ENCODE measurements around the gene KRT73. TPM values are rescaled to one million over a fixed set of nuclear protein-coding genes. Genes with fewer than 3 reads are reported as not detected.
A peak's percentile ranks its signal among the peaks of the same experiment; 100 is the strongest.

Gene KRT73
- total RNA-seq, 1 donor from 2014 or later: not detected

DNA sequence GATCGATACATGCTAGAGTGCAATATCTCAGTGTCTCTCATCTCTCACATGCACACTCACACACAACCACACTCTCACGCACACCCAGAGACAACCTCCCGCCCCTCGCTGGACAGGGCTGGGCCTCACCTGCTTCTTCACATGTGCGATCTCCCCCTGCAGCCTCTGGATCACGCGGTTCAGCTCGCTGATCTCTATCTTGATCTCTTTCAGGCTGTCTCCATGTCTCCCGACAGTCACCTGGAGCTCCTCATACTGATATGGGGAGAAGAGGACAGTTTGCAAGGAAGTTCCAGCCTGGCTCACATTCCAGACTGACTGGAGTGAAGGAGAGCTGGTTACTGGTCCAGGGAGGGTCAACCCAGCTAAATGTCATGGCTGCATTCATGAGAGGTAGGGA lies 29.2 kb upstream of the KRT73 start:
- ATAC-seq (no peak), DNase-seq (ENCODE audit: low spot score) (no peak)
- intact Hi-C loops (cut with DNase I): no loop called here

DNA sequence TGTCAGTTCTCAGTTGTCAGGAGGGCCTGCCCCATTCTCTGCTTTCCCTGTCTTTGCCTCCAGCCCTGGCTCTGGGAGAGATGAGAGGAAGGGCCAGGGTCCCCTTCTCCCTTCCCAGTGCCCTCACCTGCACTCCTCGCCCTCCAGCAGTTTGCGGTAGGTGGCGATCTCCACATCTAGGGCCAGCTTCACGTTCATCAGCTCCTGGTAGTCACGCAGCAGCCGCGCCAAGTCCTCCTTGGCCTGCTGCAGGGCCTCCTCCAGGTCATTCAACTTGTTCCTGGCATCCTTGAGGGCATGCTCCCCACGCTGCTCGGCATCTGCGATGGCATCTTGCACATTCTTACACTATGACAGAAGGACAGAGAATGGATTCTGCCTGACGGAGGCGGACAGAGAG lies 28.3 kb upstream of the KRT73 start:
- intact Hi-C loops (cut with DNase I): no loop called here
- ATAC-seq: no peak
- no peak for DNase-seq (ENCODE audit: low spot score)

DNA sequence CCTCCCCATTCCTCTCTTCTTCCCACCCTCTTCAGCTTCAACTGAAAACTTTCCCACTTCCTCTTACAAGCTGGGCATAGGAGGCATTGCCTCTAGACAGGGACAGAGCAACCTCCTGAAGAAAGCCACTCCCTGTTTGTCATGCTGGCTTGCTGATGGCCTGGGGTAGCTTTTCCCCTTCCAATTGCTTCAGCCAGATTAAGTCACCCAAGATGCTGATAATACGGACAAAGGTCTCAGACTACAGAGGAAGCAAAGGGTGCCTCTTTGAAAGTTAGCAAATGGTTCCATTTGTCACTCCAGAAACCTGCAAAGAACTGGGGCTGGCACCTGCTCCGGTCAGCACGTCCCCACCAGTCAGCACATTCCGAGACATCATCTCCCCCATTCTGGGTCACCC lies 27.6 kb upstream of the KRT73 start:
- DNase-seq (ENCODE audit: low spot score) (no peak), ATAC-seq (no peak)
- intact Hi-C loops (cut with DNase I): no loop called here

DNA sequence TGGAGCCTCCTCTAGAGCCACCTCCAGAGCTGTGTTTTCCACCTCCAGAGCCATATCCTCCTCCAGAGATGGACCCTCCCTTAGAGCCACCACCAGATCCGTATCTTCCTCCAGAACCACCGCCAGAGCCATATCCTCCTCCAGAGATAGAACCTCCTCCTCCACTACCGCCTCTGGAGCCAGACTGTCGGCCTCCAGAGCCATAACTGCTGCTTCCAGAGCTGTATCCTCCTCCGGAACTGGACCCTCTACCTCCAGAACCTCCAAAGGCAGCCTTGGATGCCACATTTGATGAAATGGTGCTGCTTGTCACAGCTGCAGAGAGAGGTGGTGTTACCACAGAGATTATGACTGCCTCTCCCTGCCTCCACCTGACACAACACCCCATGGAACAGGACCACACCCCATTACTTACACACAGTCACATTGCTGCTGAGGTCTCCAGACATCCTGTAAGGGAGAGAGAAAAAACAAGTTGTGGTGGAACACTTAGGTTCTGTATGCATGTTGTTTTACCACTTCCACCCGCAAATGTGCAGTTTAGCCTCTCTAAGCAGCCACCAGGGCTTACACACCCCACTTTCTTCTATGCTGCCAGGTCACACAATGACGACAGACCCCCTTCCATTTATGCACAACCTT lies 26.9 kb upstream of the KRT73 start:
- DNase-seq (ENCODE audit: low spot score): no peak
- intact Hi-C loops (cut with DNase I): no loop called here
- ATAC-seq: peak; percentile 13

DNA sequence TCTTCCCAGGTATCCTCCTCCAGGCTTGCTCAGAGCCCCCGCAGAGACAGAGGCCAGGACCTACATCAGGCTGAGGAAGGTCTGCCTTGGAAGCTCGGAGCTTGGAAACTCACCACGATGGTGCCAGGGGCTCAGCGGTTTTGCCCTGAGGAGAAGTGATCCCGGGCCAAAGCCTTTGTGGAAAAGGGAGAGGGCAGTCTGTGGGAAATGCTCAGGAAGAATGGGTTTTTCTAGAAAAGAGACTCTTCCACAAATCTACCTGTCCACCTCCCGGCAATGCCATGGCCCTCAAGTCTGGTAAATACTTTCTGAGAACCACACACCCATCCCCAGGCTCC lies 25.7 kb upstream of the KRT73 start:
- intact Hi-C loops (cut with DNase I): no loop called here
- ATAC-seq (no peak), DNase-seq (ENCODE audit: low spot score) (no peak)

DNA sequence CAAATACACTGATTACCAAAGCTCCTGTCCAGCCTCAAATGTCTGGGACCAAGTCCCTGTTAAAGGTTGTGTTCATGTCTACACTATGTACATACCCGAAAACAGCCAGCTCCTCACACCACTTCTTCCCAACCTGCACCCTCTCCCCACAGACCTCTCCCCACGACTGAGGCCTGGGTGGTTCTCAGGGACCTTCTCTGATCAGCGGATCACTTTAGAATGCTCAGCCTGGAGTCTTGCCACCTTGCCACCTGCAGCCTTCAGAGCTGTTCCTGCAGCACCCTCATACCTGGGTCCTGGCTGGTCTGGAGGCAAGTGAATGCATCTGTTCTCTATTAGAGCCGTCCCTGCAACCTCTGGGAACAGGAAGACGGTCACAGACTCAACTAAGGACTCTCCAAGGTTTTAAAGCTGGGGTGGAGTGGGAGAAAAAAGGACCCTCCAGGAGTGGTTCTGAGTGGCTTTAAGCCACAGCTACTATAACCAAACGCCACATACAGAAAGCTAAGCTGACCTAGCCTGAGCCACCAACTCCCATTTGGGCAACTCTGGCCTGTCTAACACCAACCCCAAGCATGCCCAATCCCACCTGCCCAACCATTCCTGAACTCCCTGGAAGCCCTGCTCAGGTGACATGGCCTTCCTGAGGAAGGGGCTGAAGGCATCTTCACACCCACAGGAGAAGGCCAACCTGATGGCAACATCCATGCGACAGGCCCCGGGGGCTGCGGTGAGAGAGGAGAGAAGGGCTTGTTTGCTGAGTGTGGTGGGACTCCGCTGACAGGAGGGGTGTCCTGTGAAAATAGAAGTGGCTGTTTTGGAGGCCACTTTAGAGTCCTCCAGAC lies 25.1 kb upstream of the KRT73 start:
- DNase-seq (ENCODE audit: low spot score): no peak
- intact Hi-C loops (cut with DNase I): no loop called here
- no peak for ATAC-seq

DNA sequence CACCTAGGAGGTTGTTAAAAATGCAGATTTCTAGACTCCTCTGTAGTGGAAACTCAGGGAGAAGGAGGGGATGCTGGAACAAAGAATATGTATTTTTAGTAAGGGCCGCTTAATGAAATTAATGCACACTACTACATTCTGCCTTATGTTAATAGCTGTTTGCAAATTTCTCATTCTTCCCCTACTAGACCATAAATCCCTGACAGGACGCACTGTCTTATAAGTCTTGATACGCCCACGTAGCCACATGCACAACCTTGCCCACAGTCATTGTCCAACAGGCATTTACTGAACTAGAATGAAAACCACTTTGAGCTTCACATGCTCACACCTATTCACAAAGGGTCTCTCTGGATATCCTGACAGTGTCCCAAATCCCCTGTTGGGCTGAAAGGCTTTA lies 23.1 kb upstream of the KRT73 start:
- DNase-seq (ENCODE audit: low spot score) (no peak), ATAC-seq (no peak)
- intact Hi-C loops (cut with DNase I): no loop called here

DNA sequence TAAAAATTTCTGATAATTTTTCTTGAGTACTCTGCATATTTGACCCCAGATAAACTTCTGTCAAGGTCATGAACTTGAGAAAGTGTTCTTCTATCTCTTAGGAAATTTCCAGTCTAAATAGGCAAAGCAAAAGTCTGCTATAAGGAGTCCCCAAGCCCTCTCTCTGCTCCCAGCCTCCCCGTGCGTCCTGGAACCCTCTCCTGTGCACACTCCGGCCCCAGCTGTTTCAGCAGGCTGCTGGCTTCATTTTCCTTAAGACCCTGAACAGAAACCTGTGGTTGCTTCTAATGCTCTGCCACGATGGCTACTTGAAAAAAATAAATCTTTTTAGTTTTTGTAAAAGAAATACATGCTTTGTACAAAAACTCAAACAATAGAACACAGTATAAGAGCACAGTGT lies 18.9 kb upstream of the KRT73 start:
- no peak for ATAC-seq
- no peak for DNase-seq (ENCODE audit: low spot score)
- intact Hi-C loops (cut with DNase I): no loop called here

DNA sequence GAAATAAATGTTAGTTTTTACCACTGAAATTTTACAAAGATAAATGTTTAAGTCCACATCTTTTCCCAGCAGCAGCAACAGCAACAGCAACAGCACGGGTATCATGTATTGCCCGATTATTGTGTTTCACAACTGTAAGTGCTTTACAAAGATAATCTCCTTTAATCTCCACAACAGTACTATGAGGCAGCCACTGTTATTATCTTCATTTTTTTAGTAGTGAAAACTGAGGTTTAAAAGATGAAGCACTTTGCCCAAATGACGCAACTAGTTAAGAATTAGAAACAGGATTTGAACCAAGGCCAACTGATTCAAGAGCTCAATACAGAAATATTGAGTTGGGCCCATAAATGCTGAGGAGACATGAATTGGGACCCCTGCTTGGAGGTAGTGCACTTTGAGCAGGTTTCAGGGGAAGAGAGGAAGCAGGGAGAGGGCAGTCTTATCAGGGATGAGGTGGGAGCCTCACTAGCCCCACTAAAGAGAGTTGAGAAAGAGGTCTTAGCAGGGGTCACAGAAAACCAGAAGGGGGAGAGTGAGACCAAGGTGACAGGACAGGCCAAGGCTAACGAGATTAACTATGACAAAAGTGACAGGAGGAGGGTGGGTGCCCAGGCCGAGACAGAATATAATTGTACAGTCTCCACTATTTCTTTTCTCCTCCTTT lies 18.4 kb upstream of the KRT73 start:
- no peak for ATAC-seq

DNA sequence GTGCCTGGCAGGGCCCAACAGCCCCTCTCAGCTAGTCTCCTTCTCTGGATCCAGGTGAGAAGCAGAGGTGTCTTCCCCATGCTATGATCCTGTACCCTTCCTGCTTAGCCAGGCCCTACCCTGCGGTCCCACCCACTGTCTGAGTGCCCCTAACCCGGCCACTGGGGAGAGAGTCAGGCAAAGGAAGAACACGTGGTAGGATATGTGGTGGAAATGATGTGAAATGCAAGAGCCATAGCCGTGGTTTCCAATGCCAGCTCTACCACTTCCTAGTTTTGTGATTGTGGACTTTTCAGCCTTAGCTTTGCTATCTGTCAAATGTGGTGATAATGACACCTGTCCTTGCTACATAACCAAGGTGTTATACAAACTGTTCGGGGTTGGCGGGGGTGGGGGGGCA lies 17.8 kb upstream of the KRT73 start:
- intact Hi-C loops (cut with DNase I): no loop called here
- no peak for DNase-seq (ENCODE audit: low spot score)
- ATAC-seq: no peak

More for the DNA sequence above, 18.4 kb upstream of the KRT73 start:
- DNase-seq (ENCODE audit: low spot score): no peak
- intact Hi-C loops (cut with DNase I): no loop called here

DNA sequence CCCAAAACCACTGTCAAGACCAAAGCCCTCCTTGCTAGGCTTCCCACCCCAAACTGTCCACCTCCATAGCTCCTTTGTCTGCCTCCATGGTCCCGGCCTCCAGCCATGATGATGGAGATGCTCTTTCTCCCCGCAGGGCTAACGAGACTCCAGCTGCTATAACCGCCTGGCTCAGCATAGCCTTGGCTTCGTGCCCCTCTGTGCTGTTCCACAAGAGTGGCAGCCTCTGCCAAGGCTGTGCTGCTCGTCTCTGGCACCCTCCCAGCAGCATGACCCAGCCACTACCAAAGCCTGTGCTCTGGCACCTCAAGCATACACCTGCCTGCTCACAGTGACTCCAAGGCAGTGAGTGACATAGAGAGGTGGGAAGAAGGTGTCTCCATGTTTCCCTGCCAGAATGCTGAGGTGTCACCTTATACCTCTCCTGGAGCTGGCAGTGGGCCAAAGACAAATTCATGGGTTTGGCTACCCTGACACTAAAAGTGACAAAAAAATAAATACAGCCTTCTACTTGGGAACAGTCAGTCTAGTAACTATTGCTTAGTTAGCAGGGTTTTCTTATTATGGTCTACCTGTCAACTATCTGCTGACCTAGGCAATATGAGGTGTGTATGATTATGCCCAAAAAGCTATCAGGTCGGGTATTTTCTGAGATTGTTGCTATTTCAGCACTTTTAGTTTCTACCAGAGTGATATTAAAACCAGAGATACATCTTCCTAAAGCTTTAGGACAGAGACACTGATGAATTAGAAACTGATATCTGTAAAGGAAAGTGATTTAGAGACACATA lies 16.1 kb upstream of the KRT73 start:
- DNase-seq (ENCODE audit: low spot score) (no peak), ATAC-seq (no peak)
- intact Hi-C loops (cut with DNase I): no loop called here

DNA sequence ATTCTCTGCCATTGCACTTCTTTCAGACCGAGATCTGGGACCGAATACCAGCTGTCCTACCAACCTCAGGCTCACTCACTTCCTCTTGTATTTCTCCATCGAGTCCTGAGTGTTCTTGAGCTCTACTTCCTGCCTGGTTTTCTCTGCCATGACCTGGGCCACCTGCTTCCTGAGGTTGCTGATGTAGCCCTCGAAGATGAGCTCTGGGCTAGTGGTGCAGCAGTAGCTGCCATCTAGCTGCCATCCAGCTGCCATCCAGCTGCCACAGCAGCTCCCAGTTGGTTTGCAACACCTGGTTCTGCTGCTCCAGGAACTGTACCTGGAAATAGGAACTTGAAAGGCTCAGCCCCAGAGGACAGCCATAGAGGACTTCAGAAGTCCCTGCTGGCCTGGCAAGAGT lies 15.0 kb upstream of the KRT73 start:
- no peak for DNase-seq (ENCODE audit: low spot score)
- ATAC-seq: no peak
- intact Hi-C loops (cut with DNase I): no loop called here

DNA sequence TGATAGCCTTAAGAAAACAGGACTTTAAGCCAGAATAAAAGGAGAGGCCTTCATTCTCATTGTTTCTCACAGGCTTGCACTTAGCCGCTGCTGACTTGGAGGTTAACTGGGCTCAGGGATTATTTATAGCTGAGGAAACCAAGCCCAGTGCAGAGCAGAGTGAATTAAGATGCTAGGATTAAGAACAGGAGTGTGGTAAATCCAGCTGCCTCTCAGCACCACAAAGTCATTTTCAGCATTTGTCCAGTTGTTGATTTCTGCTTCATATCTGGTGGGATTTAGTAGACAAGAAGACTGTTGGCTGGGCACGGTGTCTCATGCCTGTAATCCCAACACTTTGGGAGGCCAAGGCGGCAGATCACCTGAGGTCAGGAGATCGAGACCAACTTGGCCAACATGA lies 14.3 kb upstream of the KRT73 start:
- intact Hi-C loops (cut with DNase I): no loop called here
- DNase-seq (ENCODE audit: low spot score) (no peak), ATAC-seq (no peak)

DNA sequence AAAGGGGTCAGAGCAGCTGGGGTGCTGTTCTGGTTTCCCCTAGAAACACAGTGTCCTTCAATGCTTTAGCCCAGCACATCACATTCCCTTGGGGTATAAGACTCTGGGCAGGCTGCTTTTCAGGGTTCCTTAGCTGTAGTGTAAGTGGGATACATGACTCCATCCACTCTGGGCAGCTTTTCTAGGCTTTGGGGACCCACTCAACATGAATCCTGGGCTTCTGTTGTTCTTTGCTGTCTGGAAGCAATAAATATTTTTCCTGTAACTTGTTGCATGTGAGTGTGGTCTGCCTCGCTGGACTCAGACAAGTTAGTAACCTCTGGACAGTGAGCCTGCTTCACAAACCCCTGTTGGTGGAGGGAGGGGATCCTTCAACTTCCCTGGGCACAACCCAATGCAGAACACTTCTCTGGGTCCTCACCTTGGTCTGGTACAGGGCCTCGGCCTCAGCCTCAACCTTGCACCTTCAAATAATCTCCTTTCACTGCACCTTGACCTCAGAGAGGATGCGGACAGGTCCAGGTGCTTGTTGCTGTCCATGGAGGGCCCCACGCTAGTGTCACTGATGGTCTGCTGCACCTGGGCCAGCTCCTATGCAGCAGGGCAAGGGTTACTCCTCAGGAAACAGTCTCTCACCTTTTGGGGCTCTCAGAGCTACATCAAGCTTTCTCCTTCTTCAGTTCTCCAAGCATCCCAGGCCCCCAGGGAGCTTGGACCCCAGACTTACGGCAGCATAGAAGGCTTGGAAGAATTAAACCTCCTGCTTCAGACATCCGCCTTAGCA lies 13.5 kb upstream of the KRT73 start:
- intact Hi-C loops (cut with DNase I): no loop called here
- ATAC-seq: no peak
- DNase-seq (ENCODE audit: low spot score): no peak

DNA sequence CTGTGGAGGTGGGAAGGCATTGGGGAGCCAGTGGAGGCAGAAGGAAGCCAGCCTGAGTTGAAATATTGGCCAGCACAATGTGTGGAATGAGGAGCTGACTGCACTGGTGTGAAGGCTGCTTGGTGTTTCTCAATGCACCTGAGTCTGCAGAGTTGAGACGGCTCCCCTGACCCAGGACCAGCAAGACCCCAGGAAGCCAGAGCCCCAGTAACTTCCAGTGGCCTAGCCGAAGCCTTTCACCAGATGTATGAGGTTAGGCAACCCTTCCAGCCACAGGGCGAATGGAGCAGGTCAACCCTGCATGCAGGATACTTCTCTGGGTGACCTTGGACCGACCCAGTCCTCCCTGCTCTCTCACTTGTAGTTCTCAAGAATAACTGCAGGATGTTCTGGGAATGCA lies 12.9 kb upstream of the KRT73 start:
- intact Hi-C loops (cut with DNase I): no loop called here

DNA sequence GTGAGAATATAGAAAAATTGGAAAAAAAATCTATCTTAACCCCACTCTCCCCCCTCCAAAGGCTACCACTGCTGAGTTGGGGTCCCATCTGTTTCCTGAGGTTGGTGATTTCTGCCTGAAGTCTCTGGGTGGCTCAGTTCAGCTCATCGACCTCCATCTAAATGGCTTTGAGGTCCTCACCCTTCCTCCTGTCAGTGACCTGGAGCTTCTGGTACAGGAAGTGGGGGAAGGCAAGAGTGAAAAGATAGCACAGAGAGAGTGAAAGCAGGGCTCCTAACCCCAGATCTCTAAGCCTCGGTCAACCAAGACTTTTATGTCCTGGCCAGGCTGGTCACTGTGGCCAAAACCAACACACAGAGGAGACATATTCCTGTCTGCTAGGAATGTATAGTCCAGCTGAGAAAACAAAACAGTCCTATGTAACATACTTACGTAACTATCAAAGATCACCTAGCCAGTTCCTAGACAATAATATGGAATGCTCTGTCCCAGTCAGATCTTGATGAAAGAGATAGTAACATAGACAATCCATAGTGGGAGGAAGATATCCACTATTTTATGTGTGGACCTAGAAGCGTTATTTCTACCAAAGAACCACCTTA lies 12.3 kb upstream of the KRT73 start:
- no peak for DNase-seq (ENCODE audit: low spot score)
- intact Hi-C loops (cut with DNase I): no loop called here
- ATAC-seq: no peak

More for the DNA sequence above, 12.9 kb upstream of the KRT73 start:
- no peak for DNase-seq (ENCODE audit: low spot score)
- ATAC-seq: no peak

DNA sequence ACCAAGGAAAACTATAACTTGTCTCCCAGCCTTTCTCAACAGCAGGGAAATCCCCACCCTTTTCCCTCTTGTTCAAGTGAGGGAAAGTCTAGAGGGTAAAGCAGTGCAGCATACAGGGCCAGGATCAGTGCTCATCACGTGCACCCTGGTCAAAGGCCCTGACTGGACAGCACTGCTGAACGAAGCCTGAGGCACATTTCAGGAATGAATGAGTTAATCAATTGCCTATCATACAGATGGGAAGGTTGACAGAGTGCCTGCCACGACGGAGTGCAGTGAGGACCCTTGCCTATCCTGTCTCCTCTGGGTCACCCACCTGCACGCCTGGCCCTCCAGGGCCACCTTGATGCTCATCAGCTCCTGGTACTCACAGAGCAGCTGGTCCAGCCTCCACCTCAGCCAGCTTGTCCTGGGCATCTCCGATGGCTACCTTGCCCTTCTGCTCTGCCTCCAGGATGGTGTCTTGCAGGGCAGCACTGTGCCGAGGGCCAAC lies 11.7 kb upstream of the KRT73 start:
- intact Hi-C loops (cut with DNase I): no loop called here
- DNase-seq (ENCODE audit: low spot score) (no peak), ATAC-seq (no peak)

DNA sequence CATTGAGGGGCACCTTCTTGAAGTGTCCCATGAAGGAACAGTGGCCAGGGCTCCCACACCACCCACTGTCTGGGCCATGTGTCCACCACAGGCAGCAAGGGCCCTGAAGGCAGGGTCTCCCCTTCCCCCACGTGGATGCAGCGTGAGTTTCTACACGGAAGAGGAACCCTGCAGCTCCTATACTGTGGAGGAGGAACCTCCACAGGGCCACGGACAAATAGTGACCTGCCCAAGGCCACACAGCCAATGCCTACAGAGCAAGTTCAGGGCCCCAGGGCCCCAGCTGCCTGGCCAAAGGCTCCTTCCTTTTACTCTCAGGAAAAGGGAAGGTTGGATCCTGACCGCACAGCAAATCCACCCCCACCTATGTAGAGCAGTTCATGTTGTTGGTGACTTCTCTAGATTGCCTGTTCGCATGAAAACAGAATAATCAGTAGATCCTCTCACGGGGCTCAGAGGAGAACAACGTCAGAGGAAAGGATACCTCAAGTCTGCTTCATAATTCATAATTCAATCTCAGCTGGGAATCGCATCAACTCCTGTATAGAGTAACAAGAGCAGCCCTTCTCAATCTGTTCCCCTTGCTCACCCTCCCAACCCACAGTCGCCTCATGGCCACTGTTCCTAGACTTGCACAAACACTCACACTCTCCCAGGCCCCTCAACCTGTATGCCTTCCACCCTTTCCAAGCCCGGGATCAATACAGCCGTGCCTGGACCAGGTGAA lies 11.1 kb upstream of the KRT73 start:
- DNase-seq (ENCODE audit: low spot score) (no peak), ATAC-seq (no peak)
- intact Hi-C loops (cut with DNase I): no loop called here
